Measurements from ENCODE around the gene MANBA. TPM values are rescaled to one million over a fixed set of nuclear protein-coding genes. Genes with fewer than 3 reads are reported as not detected.

MANBA gene
- total and polyA plus RNA-seq, 2 of the 4 experiments (the other 2 are of a cell fraction) = 11.5 to 17.2 TPM

DNA sequence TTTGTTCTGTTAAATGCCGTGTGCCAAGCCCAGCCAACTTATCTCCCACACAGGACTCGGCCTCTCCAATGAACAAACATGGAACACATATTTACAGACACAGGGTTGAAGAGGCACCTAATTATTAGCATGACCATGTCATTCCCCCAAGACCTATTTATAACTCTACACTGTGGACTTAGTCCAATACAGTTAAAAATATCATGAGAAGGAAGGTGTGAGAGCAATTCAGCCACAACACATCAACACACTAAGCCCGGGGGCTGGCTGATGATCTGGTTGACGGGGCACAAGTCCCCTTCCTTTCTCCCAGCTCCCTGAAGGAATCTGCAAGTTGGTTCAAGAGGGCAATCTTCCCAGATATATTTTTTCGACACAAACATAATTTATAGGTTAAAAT lies 28.1 kb downstream of the MANBA start:
- Histone ChIP-seq H2AFZ (replicated peaks; ENCODE audit: low read length, poor library complexity) (no peak overlapping the region), H3K27ac (ENCODE audit: insufficient read depth, low read length) (no peak overlapping the region), H3K4ac (ENCODE audit: low read depth, low read length) (no peak overlapping the region), H2AK5ac (ENCODE audit: low read depth, low read length) (no peak overlapping the region), H3K9me1 (ENCODE audit: insufficient read depth, low read length) (peaks cover 13% of the 10 kb centered on the region), H3K14ac (replicated peaks; ENCODE audit: low read depth, low read length) (no peak overlapping the region), H3K4me3 (ENCODE audit: insufficient read depth, low read depth, low read length) (no peak overlapping the region), H4K20me1 (ENCODE audit: insufficient read depth, low read length) (peaks cover 11% of the 10 kb centered on the region), H2BK120ac (ENCODE audit: low read depth, low read length) (0 out of 2 replicates have a peak overlapping the region, but pooled peaks have one; percentile 4), H3K79me1 (ENCODE audit: low read depth in 1 of 2, low read length in 2 of 2) (peaks cover 21 to 55% of the 10 kb centered on the region in 2 experiments), H2AK9ac (replicated peaks; ENCODE audit: low read depth, low read length, poor library complexity) (no peak overlapping the region), H3K9ac (ENCODE audit: low read depth, low read length) (no peak overlapping the region), H2BK15ac (ENCODE audit: low read depth, low read length) (no peak overlapping the region), H3K4me1 (ENCODE audit: control insufficient read depth, insufficient read depth, low read length) (peaks cover 14% of the 10 kb centered on the region), H3K4me2 (ENCODE audit: low read depth, low read length) (no peak overlapping the region), H4K8ac (ENCODE audit: low read depth in 2 of 2, low read length in 2 of 2) (peak overlapping the region in 1 of 2 experiments; percentile 28; a peak in 1 of 4 replicates), H2BK20ac (ENCODE audit: low read depth, low read length) (no peak overlapping the region), H3K36me3 (ENCODE audit: control insufficient read depth, insufficient read depth, low read length) (0 out of 2 replicates have a peak, but pooled peaks cover 3% of the 10 kb centered on the region), H3K27me3 (ENCODE audit: control insufficient read depth, insufficient read depth, low read length) (no peaks in the 10 kb centered on the region), H3K23ac (ENCODE audit: low read depth, low read length) (no peak overlapping the region), H2BK5ac (ENCODE audit: low read depth, low read length, poor library complexity, severe bottlenecking) (no peak overlapping the region), H3K9me3 (ENCODE audit: control insufficient read depth, insufficient read depth, low read length) (no peaks in the 10 kb centered on the region; the same call in 1 of the 2 replicates), H3K18ac (ENCODE audit: low read depth, low read length) (no peak overlapping the region), H4K91ac (ENCODE audit: insufficient read depth, low read depth, low read length) (no peak overlapping the region), H3K56ac (ENCODE audit: extremely low read depth, insufficient read depth, low read length) (no peak overlapping the region), H4K5ac (ENCODE audit: low read depth, low read length) (no peak overlapping the region)
- ATAC-seq (ENCODE audit: low read depth) (no peak), DNase-seq (no peak)
- dilution Hi-C loops (cut with HindIII; ENCODE audit: low sequenced_read_pairs, unreplicated experiment) (no loop called here), in situ Hi-C loops (cut with MboI; ENCODE audit: low sequenced_read_pairs) (no loop called here), intact Hi-C loops (cut with micrococcal nuclease) (no loop called here)
- ChIA-PET CTCF (no interaction called here), POLR2A (ENCODE audit: unreplicated experiment) (no interaction called here)
- TF ChIP-seq RCOR1 (IDR thresholded peaks at IDR 0.05; ENCODE audit: insufficient replicate concordance, low read length) (no peak), CEBPB (IDR thresholded peaks at IDR 0.05; ENCODE audit: low read depth, low read length) (no peak), SMC3 (IDR thresholded peaks at IDR 0.05; ENCODE audit: low read depth, low read length) (no peak), MXI1 (IDR thresholded peaks at IDR 0.05; ENCODE audit: borderline replicate concordance, low read depth, low read length) (no peak), RAD21 (IDR thresholded peaks at IDR 0.05; ENCODE audit: low read length) (no peak), RFX5 (IDR thresholded peaks at IDR 0.05; ENCODE audit: low read depth, low read length) (no peak), FOS (IDR thresholded peaks at IDR 0.05; ENCODE audit: low read depth, low read length) (no peak), NFE2L2 (IDR thresholded peaks at IDR 0.05; ENCODE audit: low read depth, low read length) (no peak), CHD1 (IDR thresholded peaks at IDR 0.05; ENCODE audit: low read depth, low read length) (no peak), MAFK (IDR thresholded peaks at IDR 0.05; ENCODE audit: low read depth, low read length) (no peak), BHLHE40 (IDR thresholded peaks at IDR 0.05; ENCODE audit: low read depth, low read length) (no peak), POLR2A (IDR thresholded peaks at IDR 0.05; ENCODE audit: low read depth, low read length) (no peak), MAZ (IDR thresholded peaks at IDR 0.05; ENCODE audit: borderline replicate concordance, low read depth, low read length) (no peak)
- TF ChIP-seq, protein P1, sequence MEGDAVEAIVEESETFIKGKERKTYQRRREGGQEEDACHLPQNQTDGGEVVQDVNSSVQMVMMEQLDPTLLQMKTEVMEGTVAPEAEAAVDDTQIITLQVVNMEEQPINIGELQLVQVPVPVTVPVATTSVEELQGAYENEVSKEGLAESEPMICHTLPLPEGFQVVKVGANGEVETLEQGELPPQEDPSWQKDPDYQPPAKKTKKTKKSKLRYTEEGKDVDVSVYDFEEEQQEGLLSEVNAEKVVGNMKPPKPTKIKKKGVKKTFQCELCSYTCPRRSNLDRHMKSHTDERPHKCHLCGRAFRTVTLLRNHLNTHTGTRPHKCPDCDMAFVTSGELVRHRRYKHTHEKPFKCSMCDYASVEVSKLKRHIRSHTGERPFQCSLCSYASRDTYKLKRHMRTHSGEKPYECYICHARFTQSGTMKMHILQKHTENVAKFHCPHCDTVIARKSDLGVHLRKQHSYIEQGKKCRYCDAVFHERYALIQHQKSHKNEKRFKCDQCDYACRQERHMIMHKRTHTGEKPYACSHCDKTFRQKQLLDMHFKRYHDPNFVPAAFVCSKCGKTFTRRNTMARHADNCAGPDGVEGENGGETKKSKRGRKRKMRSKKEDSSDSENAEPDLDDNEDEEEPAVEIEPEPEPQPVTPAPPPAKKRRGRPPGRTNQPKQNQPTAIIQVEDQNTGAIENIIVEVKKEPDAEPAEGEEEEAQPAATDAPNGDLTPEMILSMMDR (conservative IDR thresholded peaks at IDR 0.05; ENCODE audit: low read depth, low read length) = no peak
- TF ChIP-seq, protein P2, sequence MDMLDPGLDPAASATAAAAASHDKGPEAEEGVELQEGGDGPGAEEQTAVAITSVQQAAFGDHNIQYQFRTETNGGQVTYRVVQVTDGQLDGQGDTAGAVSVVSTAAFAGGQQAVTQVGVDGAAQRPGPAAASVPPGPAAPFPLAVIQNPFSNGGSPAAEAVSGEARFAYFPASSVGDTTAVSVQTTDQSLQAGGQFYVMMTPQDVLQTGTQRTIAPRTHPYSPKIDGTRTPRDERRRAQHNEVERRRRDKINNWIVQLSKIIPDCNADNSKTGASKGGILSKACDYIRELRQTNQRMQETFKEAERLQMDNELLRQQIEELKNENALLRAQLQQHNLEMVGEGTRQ (IDR thresholded peaks at IDR 0.05; ENCODE audit: low read depth, low read length) = no peak
- TF ChIP-seq, protein P3, sequence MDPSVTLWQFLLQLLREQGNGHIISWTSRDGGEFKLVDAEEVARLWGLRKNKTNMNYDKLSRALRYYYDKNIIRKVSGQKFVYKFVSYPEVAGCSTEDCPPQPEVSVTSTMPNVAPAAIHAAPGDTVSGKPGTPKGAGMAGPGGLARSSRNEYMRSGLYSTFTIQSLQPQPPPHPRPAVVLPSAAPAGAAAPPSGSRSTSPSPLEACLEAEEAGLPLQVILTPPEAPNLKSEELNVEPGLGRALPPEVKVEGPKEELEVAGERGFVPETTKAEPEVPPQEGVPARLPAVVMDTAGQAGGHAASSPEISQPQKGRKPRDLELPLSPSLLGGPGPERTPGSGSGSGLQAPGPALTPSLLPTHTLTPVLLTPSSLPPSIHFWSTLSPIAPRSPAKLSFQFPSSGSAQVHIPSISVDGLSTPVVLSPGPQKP (IDR thresholded peaks at IDR 0.05; ENCODE audit: borderline replicate concordance, low read depth, low read length) = no peak
- BruUV-seq (replicated peaks) = no TSS peak
- no CpG with 5 or more reads among the region's 5 CpGs for WGBS, 2 experiments (ENCODE audit: extremely low coverage in 2 of 2, insufficient read length in 1 of 2)
